Cortex of kidney (tissue), 1 donor: ENCODE results near the gene SMIM7.
"Not testable (repeated sequence)": the region's sequence is repeated elsewhere in the genome, so short reads cannot be mapped to it uniquely, and the experiment has no call there.

Source experiments
- DNase-seq: peaks from one replicate; lab custom pipeline; 2025; lab: John Stamatoyannopoulos, UW

The SMIM7 gene

GRCh38 chr19:16659832-16660708, at the start of gene SMIM7:
TSS of gene SMIM7 (minus strand) at chr19:16660144. CDS start at chr19:16660110, 34 bp downstream.
- DNase-seq, result peak; percentile 84

GRCh38 chr19:16703677-16704076, 43.7 kb upstream of the SMIM7 start:
- no peak for DNase-seq

DNA sequence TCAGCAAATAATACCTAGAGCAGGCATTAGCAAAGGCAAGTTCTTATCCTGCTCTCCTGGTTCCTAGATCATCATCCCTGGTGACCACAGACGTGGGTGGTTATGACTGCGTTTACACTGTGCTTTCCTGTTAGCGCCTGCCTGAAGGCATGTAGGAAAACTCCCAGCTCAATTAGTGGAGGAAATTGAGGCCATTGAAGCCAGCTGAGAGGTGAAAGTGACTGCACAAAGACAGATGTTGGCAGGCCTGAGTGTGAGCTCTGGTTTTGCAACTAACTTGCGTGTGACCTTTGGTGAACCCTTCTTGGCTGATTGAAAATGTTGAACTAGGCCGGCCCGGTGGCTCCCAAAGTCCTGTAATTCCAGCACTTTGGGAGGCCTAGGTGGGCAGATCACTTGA, 42.2 kb upstream of the SMIM7 start:
- no peak for DNase-seq

- DNase-seq, result no peak
Observed at GRCh38 chr19:16698914-16699313, 39.0 kb upstream of the SMIM7 start.

- no peak for DNase-seq
Observed at GRCh38 chr19:16688084-16688483, 28.1 kb upstream of the SMIM7 start.

DNA sequence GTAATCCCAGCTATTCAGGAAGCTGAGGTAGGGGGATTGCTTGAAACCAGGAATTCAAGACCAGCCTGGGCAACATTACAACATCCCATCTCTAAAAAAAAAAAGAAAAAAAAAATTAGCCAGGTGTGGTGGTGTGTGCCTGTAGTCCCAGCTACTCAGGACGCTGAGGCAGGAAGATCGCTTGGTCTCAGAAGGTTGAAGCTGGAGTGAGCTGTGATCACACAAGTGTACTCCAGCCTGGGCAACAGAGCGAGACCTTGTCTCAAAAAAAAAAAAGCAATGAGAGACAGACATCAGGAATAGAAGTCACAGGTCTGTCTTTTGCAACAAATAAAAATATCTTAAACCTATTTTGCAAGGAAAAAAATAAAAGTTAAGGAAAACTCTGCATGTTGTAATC, 24.3 kb upstream of the SMIM7 start:
- DNase-seq, result no peak

GRCh38 chr19:16682539-16682938, 22.6 kb upstream of the SMIM7 start:
- DNase-seq, result no peak

DNA sequence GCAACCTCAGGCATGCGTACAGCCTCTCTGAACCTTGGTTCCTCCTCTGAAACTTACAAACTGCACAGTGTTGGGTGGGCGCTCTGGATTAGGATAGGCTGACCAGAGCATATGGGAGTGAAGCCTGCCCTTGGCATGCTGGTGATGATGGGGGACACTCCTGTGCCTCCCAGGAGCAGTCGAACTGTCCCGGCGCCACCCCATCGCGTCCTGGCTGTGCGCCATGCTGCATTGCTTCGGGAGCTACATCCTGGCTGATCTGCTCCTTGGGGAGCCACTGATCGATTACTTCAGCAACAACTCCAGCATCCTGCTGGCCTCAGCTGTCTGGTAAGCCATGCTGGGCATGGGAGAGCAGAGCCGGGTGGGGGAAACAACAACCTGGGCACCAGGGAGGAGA, 19.9 kb upstream of the SMIM7 start:
- DNase-seq, result no peak

- DNase-seq, result no peak
Observed at GRCh38 chr19:16678498-16678897, 18.6 kb upstream of the SMIM7 start.

GRCh38 chr19:16677055-16677454, 17.1 kb upstream of the SMIM7 start:
- DNase-seq, result no peak

DNA sequence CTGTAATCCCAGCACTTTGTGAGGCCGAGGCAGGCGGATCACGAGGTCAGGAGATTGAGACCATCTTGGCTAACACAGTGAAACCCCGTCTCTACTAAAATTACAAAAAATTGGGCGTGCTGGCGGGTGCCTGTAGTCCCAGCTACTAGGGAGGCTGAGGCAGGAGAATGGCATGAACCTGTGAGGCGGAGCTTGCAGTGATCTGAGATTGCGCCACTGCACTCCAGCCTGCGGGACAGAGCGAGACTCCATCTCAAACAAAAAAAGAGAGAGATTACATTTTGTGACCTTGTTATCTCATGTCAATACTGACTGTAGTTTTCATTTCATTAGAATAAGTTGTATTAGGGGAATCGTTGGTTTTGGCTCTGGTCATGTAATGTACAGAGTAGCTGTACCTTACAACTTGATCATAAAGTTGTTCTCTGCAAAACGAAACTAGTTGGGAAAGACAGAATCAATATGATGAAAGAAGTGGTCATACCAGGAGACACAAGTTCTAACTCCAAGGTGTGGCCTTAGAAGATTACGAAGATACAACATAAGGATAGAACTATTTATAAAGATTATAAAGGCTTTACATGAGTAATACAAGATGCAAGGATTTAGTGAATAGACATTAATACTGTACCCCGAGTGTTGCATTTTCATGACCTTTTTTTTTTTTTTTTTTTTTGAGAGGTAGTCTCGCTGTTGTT, 16.3 kb upstream of the SMIM7 start:
- DNase-seq, result no peak

DNA sequence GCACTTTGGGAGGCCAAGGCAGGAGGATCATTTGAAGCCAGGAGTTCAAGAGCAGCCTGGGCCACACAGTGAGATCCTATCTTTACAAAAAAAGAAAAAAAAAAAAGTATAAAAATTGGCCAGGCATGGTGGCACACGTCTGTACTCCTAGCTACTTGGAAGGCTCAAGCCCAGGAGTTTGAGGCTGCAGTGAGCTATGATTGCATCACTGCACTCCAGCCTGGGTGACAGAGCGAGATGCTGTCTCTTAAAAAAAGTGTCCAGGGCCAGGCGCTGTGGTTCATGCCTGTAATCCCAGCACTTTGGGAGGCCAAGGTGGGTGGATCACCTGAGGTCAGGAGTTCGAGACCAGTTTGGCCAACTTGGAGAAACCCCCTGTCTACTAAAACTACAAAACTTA, 13.9 kb upstream of the SMIM7 start:
- not testable (repeated sequence) for DNase-seq

DNA sequence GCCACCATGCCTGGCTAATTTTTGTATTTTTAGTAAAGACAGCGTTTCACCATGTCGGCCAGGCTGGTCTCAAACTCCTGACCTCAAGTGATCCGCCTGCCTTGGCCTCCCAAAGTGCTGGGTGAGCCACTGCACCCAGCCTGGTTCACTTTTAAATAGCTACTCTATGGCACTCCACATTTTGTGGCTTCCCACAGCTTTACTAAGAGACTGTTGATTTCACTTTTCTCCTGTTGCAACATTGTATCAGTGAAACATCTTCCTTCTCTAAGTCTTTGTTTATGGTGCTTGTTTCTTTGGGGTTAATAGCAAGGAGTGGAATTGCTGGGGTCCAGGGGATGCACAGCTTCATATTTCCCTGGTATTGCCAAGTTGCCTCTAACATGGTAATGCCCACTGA, 13.3 kb upstream of the SMIM7 start:
- DNase-seq, result no peak

DNA sequence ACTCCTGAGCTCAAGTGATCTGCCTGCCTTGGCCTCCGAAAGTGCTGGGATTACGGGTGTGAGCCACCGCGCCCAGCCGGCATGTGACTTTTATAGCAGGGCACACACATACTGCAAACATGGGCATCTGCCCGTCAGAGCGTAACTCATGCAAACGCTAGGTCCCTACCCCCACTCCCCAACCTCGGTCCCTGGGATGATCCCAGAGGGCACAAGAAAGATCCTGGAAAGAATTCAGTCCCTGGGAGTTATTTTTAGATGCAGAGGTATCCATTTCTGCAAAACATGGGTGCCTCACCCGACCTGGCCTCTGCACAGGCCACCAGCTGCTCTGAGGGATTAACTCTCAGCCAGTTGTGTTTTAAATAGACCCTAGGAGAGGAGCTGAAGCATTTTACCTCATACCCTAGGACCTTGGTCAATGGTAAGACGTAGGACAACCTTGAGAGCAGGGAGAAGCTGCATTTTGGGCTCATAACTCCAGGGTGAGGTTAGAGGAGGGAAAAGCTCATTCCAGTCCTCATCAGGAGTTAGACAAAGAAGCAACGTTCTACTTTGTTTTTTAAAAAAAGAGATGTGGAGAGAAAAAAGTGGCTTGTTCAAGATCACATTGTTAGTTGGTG, 11.8 kb upstream of the SMIM7 start:
- no peak for DNase-seq

DNA sequence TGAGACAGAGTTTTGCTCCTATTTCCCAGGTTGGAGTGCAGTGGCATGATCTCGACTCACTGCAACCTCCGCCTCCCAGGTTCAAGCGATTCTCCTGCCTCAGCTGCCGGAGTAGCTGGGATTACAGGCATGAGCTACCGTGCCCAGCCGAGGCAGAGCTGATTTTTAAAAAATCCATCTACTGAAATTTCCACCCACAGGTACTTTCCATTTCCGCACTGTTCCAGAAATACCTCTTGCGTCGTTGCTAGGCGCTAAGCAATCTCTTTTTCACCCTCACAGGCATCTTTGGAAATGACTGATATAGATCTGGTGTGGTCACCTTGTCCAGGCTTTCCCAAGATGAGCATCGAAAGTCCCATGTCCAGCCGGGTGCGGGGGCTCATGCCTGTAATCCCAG, 10.3 kb upstream of the SMIM7 start:
- DNase-seq, result no peak

DNA sequence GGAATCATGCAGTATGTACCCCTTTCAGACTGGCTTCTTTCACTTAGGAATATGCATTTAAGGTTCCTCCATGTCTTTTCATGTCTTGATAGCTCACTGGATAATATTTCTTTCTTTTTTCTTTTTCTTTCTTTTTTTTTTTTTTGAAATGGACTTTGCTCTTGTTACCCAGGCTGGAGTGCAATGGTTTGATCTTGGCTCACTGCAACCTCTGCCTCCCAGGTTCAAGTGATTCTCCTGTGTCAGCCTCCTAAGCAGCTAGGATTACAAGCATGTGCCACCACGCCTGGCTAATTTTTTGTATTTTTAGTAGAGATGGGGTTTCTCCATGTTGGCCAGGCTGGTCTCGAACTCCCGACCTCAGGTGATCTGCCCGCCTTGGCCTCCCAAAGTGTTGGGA, 8.8 kb upstream of the SMIM7 start:
- not testable (repeated sequence) for DNase-seq

DNA sequence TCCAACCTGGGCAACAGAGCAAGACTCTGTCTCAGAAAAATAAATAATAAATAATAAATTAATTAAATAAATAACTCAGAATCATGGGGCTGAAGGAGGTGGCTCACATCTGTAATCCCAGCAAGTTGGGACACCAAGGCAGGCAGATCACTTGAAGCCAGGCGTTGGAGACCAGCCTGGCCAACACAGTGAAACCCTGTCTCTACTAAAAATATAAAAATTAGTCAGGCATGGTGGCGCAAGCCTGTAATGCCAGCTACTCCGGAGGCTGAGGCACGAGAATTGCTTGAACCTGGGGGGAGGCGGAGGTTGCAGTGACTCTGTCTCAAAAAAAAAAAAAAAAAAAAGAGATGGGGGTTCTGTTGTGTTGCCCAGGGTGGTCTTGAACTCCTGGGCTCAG, 8.2 kb upstream of the SMIM7 start:
- no peak for DNase-seq

DNA sequence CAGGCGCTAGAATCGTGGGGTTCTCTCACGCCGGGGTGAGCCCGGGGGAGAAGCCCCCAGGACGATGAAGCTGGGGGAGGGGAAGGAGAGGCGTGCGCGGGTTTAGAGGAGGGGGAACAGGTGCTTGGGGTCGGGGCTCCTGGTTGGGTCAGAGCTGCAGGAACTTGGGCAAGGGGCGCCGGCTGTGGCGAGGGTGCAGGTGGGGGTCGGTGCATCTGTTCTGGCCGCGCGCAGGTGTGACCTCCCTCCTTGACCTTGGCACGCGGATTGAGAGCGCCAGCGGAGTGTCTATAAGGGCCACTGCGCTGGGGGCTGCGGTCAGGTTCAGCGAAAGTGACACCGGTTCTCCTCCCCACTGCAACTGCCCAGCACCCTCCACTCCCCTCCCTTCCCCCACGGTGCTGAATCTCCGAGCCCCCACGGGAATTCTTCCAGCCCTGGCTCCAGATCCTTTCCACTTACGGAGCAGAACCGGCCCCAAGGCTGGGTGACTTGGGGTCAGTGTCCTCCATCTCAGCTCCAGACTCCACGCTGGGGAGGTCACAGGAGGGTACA, 1.6 kb upstream of the SMIM7 start:
- DNase-seq, result no peak

GRCh38 chr19:16660763-16661479, 977 bp upstream of the SMIM7 start, which contains the start of gene TMEM38A:
TSS of gene TMEM38A (plus strand) at chr19:16661139. CDS start at chr19:16661218, 79 bp downstream.
- DNase-seq, result no peak

GRCh38 chr19:16659464-16659831, 496 bp downstream of the SMIM7 start:
- DNase-seq, result no peak

DNA sequence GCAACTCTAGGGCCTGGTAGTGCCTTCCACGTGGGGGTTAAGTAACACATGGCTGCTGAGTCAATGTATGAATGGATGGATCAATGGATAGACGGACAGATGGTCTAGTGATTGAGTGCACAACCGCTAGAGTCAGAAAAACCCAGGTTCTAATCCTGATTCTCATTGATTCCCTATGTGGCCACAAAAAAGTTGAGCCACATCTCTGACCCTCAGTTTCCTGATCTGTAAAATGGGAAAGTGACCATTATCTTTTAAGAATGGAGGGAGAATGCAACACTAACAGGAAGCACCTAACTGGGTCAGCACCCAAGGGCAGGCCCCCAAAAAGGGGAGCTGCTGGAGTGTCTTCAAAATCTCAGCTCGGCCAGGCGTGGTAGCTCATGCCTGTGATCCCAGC, 2.6 kb downstream of the SMIM7 start:
- DNase-seq, result no peak

DNA sequence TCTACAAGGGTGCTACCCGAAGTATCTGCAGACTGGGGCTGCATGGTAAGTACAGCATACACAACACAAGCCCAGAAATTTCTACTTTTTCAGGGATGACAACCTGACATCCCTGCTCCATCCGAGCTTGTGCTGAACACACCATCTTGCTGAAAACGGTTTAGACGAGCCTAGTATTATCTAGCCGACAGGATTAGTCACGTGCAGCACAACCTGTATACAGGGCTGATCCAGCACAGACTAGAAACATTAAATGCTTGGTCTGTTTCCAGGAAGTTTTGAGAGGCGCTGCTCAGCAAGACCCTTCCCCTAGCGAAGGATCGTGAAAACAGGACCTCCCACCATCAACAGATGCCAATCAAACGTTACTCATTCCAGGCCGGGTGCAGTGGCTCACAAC, 4.2 kb downstream of the SMIM7 start:
- DNase-seq, result no peak
